GM12878 (cell line): Measurements from ENCODE around the gene LENG9. TPM values are rescaled to one million over a fixed set of nuclear protein-coding genes. Genes with fewer than 3 reads are reported as not detected.
A peak's percentile ranks its signal among the peaks of the same experiment; 100 is the strongest.

Experiments
- BMI1 ChIP-seq: fragments of 450-650 bp; IDR thresholded peaks from 2 replicates; pipeline ENCODE4 v1.6.1; 2016; ENCODE audit warnings: mild to moderate bottlenecking, moderate library complexity, borderline replicate concordance
- FOS ChIP-seq: IDR thresholded peaks from 3 replicates; pipeline ENCODE4 v1.6.1; 2011; ENCODE audit warnings: borderline replicate concordance; ENCODE audit not compliant: insufficient read length; ENCODE audit errors: extremely low read depth
- FOXM1 ChIP-seq: IDR thresholded peaks from 2 replicates; pipeline ENCODE4 v1.6.1; 2012; ENCODE audit warnings: low read depth, mild to moderate bottlenecking, inconsistent platforms, low read length, moderate library complexity
- JUND ChIP-seq: IDR thresholded peaks from 2 replicates; pipeline ENCODE4 v1.6.1; 2012; ENCODE audit warnings: low read depth, mild to moderate bottlenecking, low read length, improper control_type of control experiment, moderate library complexity
- NFIC ChIP-seq: IDR thresholded peaks from 2 replicates; pipeline ENCODE4 v1.6.1; 2012; ENCODE audit warnings: low read depth, mild to moderate bottlenecking, inconsistent platforms, low read length, moderate library complexity
- NFYA ChIP-seq: IDR thresholded peaks from 2 replicates; pipeline ENCODE4 v1.6.1; 2011; ENCODE audit warnings: low read depth, mild to moderate bottlenecking, low read length, improper control_type of control experiment, borderline replicate concordance
- NR2F1 ChIP-seq: fragments of 450-650 bp; conservative IDR thresholded peaks from 2 replicates; pipeline ENCODE4 v1.6.1; 2017; ENCODE audit warnings: mild to moderate bottlenecking
- PAX5 ChIP-seq: IDR thresholded peaks from 2 replicates; pipeline ENCODE4 v1.6.1; 2011; ENCODE audit warnings: low read depth, low read length, borderline replicate concordance
- PAX8 ChIP-seq: fragments of 450-650 bp; IDR thresholded peaks from 2 replicates; pipeline ENCODE4 v1.6.1; 2017; ENCODE audit warnings: mild to moderate bottlenecking, moderate library complexity
- POLR2A ChIP-seq: IDR thresholded peaks from 2 replicates; pipeline ENCODE4 v1.6.1; 2011; ENCODE audit warnings: low read depth, mild to moderate bottlenecking, low read length
- SIX5 ChIP-seq: IDR thresholded peaks from 2 replicates; pipeline ENCODE4 v1.6.1; 2011; ENCODE audit warnings: mild to moderate bottlenecking, low read depth, low read length, moderate library complexity; ENCODE audit not compliant: severe bottlenecking
- SMAD1 ChIP-seq: fragments of 450-650 bp; IDR thresholded peaks from 2 replicates; pipeline ENCODE4 v1.6.1; 2018; ENCODE audit warnings: mild to moderate bottlenecking, low read depth; ENCODE audit not compliant: partially characterized antibody
- SP1 ChIP-seq: IDR thresholded peaks from one replicate; pipeline ENCODE4 v1.6.1; 2011; ENCODE audit warnings: low read depth, low read length
- YY1 ChIP-seq: IDR thresholded peaks from 2 replicates; pipeline ENCODE4 v1.6.1; 2011; ENCODE audit warnings: low read depth, mild to moderate bottlenecking, low read length
- ZSCAN29 ChIP-seq: fragments of 450-650 bp; IDR thresholded peaks from 2 replicates; pipeline ENCODE4 v1.6.1; 2017; ENCODE audit warnings: mild to moderate bottlenecking, moderate library complexity
- ZZZ3 ChIP-seq: IDR thresholded peaks from 2 replicates; pipeline ENCODE4 v1.6.1; 2011; ENCODE audit warnings: low read depth; ENCODE audit not compliant: control insufficient read depth, insufficient read length
- polyA plus RNA-seq, 11 experiments: library from polyadenylated mRNA; depleted of rRNA in 4 of 11; unstranded in 6 of 11; stranded (reverse) in 5 of 11; fragments of >200 nt; fragmentation: Nextera tagmentation in 4 of 11; fragmentation: Illumina TruSeq in 1 of 11; extraction: Ambion mirVana in 4 of 11; extraction: Trizol in 1 of 11; gene quantifications; 1 replicate in 1 of 11; 2 replicates in 10 of 11; pipeline versions ENCODE4 v1.2.1 to v1.2.3, GENCODE V29; 2011 to 2016; ENCODE audit warnings: inconsistent platforms in 2 of 11, missing spikeins in 2 of 11, low read depth in 1 of 11
- total RNA-seq, 4 experiments: library from RNA; depleted of rRNA in 3 of 4; stranded (reverse); fragments of >200 nt in 3 of 4; fragmentation: Illumina TruSeq in 1 of 4; extraction: Trizol in 1 of 4; gene quantifications; 2 replicates each; pipeline versions ENCODE4 v1.2.1 to v1.2.3, GENCODE V29; 2013 to 2021
- TF ChIP-seq, protein P1 (sequence below): fragments of 450-650 bp; formaldehyde crosslinking; IDR thresholded peaks from 2 replicates; pipeline ENCODE4 v1.5.0; 2022; ENCODE audit warnings: mild to moderate bottlenecking, missing genetic modification characterization
- TF ChIP-seq, protein P2 (sequence below): fragments of 150-350 bp; IDR thresholded peaks from 2 replicates; pipeline ENCODE4 v1.6.1; 2014; ENCODE audit warnings: mild to moderate bottlenecking, low read depth, low read length
- TF ChIP-seq, protein P3 (sequence below): fragments of 450-650 bp; IDR thresholded peaks from 2 replicates; pipeline ENCODE4 v1.6.1; 2017; ENCODE audit warnings: antibody characterized with exemption, mild to moderate bottlenecking, moderate library complexity
- TF ChIP-seq, protein P4 (sequence below), 3 experiments: IDR thresholded peaks in 2 of 3; conservative IDR thresholded peaks in 1 of 3; 2 replicates each; pipeline ENCODE4 v1.5.1; 2011; ENCODE audit warnings: low read depth in 3 of 3, low read length in 3 of 3, mild to moderate bottlenecking in 3 of 3, control low read depth in 2 of 3, moderate library complexity in 2 of 3, inconsistent platforms in 1 of 3, mixed read lengths in 1 of 3; ENCODE audit not compliant: control insufficient read depth in 2 of 3, insufficient read depth in 1 of 3; ENCODE audit errors: extremely low read depth in 1 of 3

The LENG9 gene
- total and polyA plus RNA-seq, 10 of the 15 experiments (the other 5 are each of a cell fraction or from before 2014, with no cell fraction given): 0.09 to 2.9 (median 0.76) TPM; not detected in 1

DNA sequence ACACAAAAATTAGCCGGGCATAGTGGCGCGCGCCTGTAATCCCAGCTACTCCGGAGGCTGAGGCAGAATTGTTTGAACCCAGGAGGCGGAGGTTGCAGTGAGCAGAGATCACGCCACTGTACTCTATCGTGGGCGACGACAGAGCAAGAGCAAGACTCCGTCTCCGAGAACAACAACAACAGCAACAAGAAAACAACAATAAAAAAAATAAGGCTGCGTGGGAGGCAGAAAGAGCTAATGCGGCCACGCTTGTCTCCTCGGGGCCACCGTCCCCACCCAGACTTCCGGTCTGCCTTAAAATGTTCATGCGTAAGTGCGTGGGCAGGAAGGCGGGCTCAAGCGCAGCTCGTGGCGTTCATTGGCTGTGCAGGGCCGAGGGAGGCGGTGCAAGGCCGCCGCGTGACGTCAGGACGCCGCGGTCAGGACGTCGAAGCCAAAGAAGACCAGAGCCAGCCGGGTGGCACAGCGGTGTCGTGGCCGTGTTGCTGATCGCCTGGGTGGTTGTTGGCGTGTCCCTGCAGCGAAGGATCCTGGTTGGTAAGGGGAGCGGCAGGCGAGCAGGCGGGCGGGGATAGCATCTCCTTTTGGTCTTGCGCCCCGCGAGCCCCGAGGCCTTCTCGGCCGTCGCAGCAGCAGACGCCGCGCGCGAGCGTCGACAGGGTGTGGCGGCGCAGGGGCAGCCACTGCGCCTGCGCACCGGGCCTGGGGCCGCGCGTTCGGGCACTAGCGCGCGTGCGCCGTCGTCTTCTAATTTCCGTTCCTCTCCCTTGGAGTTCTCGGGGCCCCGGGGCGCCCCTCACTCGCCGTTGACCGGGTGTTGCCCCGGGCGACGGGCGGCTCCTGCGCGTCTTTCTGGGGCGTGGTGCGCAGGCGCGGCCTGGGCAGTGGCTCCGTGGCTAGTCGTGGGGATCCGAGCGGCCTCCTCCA, 14.5 kb downstream of the LENG9 start, which contains the start of gene LENG8 (continued):
- TF ChIP-seq, protein P1, sequence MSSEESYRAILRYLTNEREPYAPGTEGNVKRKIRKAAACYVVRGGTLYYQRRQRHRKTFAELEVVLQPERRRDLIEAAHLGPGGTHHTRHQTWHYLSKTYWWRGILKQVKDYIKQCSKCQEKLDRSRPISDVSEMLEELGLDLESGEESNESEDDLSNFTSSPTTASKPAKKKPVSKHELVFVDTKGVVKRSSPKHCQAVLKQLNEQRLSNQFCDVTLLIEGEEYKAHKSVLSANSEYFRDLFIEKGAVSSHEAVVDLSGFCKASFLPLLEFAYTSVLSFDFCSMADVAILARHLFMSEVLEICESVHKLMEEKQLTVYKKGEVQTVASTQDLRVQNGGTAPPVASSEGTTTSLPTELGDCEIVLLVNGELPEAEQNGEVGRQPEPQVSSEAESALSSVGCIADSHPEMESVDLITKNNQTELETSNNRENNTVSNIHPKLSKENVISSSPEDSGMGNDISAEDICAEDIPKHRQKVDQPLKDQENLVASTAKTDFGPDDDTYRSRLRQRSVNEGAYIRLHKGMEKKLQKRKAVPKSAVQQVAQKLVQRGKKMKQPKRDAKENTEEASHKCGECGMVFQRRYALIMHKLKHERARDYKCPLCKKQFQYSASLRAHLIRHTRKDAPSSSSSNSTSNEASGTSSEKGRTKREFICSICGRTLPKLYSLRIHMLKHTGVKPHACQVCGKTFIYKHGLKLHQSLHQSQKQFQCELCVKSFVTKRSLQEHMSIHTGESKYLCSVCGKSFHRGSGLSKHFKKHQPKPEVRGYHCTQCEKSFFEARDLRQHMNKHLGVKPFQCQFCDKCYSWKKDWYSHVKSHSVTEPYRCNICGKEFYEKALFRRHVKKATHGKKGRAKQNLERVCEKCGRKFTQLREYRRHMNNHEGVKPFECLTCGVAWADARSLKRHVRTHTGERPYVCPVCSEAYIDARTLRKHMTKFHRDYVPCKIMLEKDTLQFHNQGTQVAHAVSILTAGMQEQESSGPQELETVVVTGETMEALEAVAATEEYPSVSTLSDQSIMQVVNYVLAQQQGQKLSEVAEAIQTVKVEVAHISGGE (CRISPR knock-in tag): no peak
- no peak for TF ChIP-seq SMAD1
- peak; percentile 65; the same call in 1 of the 2 replicates for TF ChIP-seq PAX5
- TF ChIP-seq ZSCAN29: peak; percentile 64; the same call in 1 of the 2 replicates
- peak; percentile 96 for TF ChIP-seq POLR2A
- 0 out of 2 replicates have a peak, but pooled peaks have one; percentile 6 for TF ChIP-seq YY1
- TF ChIP-seq, protein P2, sequence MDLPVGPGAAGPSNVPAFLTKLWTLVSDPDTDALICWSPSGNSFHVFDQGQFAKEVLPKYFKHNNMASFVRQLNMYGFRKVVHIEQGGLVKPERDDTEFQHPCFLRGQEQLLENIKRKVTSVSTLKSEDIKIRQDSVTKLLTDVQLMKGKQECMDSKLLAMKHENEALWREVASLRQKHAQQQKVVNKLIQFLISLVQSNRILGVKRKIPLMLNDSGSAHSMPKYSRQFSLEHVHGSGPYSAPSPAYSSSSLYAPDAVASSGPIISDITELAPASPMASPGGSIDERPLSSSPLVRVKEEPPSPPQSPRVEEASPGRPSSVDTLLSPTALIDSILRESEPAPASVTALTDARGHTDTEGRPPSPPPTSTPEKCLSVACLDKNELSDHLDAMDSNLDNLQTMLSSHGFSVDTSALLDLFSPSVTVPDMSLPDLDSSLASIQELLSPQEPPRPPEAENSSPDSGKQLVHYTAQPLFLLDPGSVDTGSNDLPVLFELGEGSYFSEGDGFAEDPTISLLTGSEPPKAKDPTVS: no peak
- no peak for TF ChIP-seq NFYA
- TF ChIP-seq, protein P3, sequence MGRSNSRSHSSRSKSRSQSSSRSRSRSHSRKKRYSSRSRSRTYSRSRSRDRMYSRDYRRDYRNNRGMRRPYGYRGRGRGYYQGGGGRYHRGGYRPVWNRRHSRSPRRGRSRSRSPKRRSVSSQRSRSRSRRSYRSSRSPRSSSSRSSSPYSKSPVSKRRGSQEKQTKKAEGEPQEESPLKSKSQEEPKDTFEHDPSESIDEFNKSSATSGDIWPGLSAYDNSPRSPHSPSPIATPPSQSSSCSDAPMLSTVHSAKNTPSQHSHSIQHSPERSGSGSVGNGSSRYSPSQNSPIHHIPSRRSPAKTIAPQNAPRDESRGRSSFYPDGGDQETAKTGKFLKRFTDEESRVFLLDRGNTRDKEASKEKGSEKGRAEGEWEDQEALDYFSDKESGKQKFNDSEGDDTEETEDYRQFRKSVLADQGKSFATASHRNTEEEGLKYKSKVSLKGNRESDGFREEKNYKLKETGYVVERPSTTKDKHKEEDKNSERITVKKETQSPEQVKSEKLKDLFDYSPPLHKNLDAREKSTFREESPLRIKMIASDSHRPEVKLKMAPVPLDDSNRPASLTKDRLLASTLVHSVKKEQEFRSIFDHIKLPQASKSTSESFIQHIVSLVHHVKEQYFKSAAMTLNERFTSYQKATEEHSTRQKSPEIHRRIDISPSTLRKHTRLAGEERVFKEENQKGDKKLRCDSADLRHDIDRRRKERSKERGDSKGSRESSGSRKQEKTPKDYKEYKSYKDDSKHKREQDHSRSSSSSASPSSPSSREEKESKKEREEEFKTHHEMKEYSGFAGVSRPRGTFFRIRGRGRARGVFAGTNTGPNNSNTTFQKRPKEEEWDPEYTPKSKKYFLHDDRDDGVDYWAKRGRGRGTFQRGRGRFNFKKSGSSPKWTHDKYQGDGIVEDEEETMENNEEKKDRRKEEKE: no peak
- no peak for TF ChIP-seq ZZZ3
- no peak for TF ChIP-seq NFIC
- TF ChIP-seq BMI1: peak; percentile 22; the same call in 1 of the 2 replicates
- peak; percentile 5 for TF ChIP-seq FOS
- no peak for TF ChIP-seq FOXM1
- TF ChIP-seq SIX5: peak; percentile 23
- no peak for TF ChIP-seq PAX8
- TF ChIP-seq, protein P4, sequence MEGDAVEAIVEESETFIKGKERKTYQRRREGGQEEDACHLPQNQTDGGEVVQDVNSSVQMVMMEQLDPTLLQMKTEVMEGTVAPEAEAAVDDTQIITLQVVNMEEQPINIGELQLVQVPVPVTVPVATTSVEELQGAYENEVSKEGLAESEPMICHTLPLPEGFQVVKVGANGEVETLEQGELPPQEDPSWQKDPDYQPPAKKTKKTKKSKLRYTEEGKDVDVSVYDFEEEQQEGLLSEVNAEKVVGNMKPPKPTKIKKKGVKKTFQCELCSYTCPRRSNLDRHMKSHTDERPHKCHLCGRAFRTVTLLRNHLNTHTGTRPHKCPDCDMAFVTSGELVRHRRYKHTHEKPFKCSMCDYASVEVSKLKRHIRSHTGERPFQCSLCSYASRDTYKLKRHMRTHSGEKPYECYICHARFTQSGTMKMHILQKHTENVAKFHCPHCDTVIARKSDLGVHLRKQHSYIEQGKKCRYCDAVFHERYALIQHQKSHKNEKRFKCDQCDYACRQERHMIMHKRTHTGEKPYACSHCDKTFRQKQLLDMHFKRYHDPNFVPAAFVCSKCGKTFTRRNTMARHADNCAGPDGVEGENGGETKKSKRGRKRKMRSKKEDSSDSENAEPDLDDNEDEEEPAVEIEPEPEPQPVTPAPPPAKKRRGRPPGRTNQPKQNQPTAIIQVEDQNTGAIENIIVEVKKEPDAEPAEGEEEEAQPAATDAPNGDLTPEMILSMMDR (IDR thresholded peaks at IDR 0.05 in 2 of 3, conservative IDR thresholded peaks at IDR 0.05 in 1 of 3; ENCODE audit: control insufficient read depth in 2 of 3, extremely low read depth in 1 of 3, insufficient read depth in 1 of 3, low read depth in 3 of 3, low read length in 3 of 3): no peak
- no peak for TF ChIP-seq JUND
- TF ChIP-seq NR2F1: peak; percentile 55
- peak; percentile 93 for TF ChIP-seq SP1
